Stimulated activated CD8-positive, alpha-beta memory T cell treated with anti-CD3 and anti-CD28 coated beads, Interleukin-7, amount 100 ng/mL, for 48 hours (primary cell): ENCODE measurements around the gene GDF9.

Experiments
- DNase-seq, 2 donors: peaks; one replicate each; pipeline ENCODE4 v3.0.0-alpha.2; 2020; ENCODE audit warnings: low read depth in 1 of 2; ENCODE audit errors: extremely low read depth in 1 of 2

GDF9 gene

DNA sequence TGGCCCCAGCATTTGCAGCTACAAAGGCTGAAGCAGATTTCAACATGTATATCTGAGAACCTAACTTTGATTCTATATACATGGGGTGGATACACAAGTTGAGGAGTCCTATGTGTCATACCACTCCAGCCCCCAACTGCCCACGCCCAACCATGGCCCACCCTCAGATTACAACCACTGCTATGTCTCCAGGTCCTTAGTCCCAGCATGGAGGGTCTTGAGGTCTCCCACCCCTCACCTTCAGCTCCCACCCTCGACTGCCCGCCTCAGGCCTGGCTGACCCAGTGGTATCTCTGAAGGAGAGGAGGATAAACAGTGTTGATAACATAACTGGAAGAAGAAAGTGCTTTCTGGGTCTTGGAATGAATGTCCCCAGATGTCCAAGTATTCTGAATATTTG is 44.9 kb downstream of the GDF9 start:
- no peak for DNase-seq

GRCh38 chr5:132820162-132820754 is 46.0 kb downstream of the GDF9 start:
- peak; percentile 70 to 85 for DNase-seq

DNA sequence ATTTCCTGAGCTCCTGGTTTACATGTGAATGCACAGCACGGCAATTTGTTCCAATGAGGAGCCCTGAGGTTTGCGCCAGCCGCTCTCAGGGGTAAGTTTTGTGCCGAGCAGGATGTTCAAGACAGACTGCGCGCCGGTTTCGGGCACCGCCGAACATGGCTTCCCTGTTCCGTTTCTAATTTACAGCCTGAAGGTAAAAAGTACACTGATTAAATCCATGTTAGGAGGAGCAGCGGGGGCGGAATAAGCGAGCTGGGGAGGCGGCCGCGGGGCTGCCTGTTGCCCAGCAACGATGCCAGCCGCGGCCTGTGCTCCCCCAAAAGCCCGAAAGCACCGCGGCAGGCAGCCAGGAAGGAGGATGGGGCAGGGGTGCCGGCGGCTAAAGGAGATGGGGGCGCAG is 46.8 kb downstream of the GDF9 start:
- DNase-seq = no peak

GRCh38 chr5:132817011-132817410 is 49.3 kb downstream of the GDF9 start:
- DNase-seq = no peak

DNA sequence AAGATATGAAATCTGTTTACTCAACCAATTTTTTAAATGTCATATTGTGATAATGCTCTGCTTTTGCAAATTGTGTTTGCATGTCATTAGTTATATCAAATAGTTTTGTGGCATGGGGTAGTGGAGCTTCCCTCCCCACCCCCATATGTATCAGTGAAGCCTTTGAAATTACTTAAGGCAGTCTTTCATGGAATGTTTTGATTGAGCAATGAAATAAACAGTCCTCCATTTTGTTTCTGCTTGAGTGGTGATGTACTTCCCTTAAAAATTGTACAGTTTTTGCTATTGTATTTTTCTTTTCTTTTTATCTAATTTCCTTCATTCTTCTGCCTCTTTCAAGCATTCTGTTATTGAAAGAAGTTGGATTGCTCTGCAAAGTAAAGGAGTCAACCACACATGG is 49.7 kb downstream of the GDF9 start:
- no peak for DNase-seq

- DNase-seq = no peak
Observed at GRCh38 chr5:132816083-132816482, 50.2 kb downstream of the GDF9 start.

DNA sequence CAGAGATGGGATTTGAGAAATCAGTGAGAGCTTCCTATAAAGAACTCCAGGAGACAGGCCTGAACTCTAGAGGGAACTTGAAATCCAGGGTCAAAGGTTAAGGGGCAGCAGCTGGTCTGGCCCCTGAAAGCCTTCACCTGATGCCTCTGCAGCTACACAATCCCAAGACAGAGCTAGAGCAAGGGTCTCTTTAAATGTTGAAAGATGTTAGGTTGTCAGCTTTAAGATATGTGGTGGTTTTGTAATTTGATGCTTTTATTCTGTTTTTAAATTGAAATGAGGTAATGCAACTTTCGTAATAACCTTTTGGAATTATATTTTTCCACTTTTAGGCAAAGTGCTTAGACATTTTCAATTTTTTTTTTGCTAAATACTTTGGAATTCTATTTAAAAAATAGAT is 50.8 kb downstream of the GDF9 start:
- DNase-seq = no peak

- no peak for DNase-seq
Observed at GRCh38 chr5:132814503-132815294, 51.6 kb downstream of the GDF9 start.

DNA sequence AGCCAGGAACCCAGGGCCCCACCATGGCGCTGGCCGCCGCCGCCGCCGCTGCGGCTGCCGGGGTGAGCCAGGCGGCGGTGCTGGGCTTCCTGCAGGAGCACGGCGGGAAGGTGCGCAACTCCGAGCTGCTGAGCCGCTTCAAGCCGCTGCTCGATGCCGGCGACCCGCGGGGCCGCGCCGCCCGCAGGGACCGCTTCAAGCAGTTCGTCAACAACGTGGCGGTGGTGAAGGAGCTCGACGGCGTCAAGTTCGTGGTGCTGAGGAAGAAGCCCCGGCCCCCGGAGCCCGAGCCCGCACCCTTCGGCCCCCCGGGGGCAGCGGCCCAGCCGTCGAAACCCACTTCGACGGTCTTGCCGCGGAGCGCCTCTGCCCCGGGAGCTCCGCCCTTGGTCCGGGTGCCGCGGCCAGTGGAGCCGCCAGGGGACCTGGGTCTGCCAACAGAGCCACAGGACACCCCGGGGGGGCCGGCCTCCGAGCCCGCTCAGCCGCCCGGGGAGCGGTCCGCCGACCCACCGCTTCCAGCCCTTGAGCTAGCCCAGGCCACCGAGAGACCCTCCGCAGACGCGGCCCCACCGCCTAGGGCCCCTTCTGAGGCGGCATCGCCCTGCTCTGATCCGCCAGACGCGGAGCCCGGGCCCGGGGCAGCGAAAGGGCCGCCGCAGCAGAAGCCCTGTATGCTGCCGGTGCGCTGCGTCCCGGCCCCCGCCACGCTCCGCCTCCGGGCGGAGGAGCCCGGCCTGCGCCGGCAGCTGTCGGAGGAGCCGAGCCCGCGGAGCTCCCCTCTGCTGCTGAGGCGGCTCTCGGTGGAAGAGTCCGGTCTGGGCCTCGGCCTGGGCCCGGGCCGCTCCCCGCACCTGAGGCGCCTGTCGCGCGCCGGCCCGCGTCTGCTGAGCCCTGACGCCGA is 52.4 kb downstream of the GDF9 start:
- no peak for DNase-seq

- DNase-seq = no peak
Observed at GRCh38 chr5:132812781-132813598, 53.3 kb downstream of the GDF9 start, which contains the start of gene SOWAHA. SOWAHA (plus strand) TSS chr5:132813302; CDS start chr5:132813622, 320 bp downstream.

- no peak for DNase-seq
Observed at GRCh38 chr5:132812123-132812765, 54.0 kb downstream of the GDF9 start.
